ENCODE data around the gene AKAP13.

Gene AKAP13

DNA sequence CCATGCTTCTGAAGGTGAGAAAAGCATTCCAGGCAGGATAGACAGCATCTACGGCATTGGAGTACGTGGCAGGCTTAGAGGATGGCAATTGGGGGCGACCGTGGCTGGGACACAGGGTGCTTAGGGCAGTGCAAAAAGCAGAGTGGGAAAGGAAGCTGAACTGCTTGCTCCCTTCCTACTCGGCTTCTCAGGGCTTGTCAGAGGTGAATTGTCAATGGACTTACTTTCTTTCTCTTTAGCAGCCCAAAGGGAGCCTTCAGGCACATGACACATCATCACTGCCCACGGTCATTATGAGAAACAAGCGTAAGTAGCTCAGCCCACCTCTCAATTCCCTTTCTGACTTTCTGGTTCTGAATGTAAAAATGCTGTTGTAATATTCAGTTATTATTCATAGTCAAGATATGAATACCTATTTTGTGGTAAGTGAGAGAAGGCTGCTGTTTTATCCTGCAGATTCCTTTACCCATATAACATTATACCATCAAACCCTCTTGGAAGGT is 330.0 kb downstream of the AKAP13 start:
- DNase-seq (ENCODE audit: insufficient read length, low spot score): no peak
- no peak for FAIRE-seq

- DNase-seq (ENCODE audit: insufficient read length, low spot score) (no peak), FAIRE-seq (no peak)
These were observed 331.3 kb downstream of the AKAP13 start for GRCh38 chr15:85711580-85712192.

DNA sequence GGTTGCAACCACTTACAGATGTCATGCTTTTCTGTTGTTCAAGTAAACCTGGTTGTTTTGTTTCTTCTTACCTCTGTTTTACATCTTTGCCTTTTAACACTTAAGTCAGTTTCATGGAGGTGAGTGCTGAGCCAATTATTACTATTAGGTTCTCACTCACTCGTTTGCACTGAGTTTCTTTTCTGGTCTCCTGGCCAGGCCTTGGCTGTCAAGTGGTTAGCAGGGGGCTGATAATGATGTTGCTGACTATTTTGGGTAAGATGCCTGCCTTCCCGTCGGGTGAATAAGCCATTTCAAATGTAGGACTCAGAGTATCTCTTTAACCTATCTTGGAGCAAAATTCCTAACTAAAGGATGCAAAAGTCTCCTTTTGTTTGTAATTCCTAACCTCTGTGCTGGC is 335.9 kb downstream of the AKAP13 start:
- DNase-seq (ENCODE audit: insufficient read length, low spot score): no peak
- FAIRE-seq: no peak

DNA sequence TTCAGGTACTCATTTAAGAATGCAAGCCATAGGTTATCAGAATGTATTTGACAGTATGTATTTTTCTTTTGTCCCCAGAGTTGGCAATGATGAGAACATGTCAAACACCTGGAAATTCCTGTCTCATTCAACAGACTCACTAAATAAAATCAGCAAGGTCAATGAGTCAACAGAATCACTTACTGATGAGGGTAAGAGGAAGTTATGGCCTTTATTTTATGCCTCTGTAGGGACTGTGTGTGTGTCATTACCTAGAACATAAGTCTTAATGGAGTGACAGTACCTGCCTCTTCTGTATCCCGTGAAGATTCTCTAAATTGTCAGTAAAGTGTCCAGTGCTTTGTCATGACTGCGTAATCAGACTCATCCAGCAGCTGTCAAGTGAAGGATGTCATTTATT is 336.8 kb downstream of the AKAP13 start:
- FAIRE-seq: peak; percentile 54
- DNase-seq (ENCODE audit: insufficient read length, low spot score): no peak

DNA sequence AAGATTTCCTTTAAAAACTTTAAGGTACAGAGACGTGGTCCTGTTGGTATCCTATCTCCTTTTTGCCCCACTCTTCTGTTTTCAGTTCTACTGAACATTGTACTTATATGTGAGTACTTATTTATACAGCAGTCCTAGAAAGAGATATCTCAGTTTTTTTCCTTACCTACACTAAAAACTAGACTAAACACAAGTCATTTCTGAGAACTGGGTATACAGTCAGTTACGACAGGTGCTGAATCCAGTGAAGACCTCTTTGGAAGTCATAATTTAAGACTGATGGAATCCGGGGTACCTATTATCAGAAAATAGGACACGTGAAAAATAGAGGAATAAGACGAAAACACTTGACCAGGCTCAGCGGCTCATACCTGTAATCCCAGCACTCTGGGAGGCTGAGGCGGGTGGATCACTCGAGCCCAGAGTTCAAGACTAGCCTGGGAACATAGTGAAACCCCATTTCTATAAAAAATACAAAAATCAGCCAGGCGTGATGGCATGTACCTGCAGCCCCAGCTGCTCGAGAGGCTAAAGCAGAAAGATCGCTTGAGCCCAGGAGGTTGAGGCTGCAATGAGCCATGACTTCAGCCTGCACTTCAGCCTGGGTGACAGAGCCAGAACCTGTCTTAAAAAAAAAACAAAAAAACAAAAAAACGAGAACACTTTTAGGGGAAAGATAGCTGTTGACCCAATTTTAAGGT is 338.0 kb downstream of the AKAP13 start:
- FAIRE-seq (no peak), DNase-seq (ENCODE audit: insufficient read length, low spot score) (no peak)

GRCh38 chr15:85718981-85719380 is 338.6 kb downstream of the AKAP13 start:
- DNase-seq (ENCODE audit: insufficient read length, low spot score) (no peak), FAIRE-seq (no peak)

- FAIRE-seq (no peak), DNase-seq (ENCODE audit: insufficient read length, low spot score) (no peak)
These were observed 342.2 kb downstream of the AKAP13 start for GRCh38 chr15:85722374-85723152.

GRCh38 chr15:85723960-85724945 is 343.9 kb downstream of the AKAP13 start:
- FAIRE-seq (no peak), DNase-seq (ENCODE audit: insufficient read length, low spot score) (no peak)

DNA sequence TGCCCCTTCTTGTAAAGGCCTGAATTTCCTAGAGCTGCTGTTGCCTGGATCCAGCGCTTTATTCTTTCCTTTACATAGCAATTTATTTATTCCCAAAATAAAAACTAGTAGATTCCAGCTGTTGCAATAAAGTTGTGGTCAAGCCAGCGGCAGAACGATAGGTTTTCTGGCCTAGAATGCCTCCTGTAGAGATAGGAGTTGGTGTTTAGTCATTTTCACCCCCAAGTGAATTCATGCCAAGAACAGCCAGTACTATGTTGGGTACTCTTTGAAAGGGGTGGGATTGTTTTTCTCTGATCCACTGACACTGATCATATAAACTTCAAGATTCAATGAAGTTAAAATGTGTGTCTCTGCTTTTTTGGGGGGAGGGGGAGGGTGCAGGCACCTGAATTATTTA is 344.6 kb downstream of the AKAP13 start:
- FAIRE-seq (no peak), DNase-seq (ENCODE audit: insufficient read length, low spot score) (no peak)

GRCh38 chr15:85725564-85725963 is 345.2 kb downstream of the AKAP13 start:
- DNase-seq (ENCODE audit: insufficient read length, low spot score): no peak
- FAIRE-seq: no peak

- FAIRE-seq (no peak), DNase-seq (ENCODE audit: insufficient read length, low spot score) (no peak)
These were observed 346.1 kb downstream of the AKAP13 start for GRCh38 chr15:85726454-85726853.

DNA sequence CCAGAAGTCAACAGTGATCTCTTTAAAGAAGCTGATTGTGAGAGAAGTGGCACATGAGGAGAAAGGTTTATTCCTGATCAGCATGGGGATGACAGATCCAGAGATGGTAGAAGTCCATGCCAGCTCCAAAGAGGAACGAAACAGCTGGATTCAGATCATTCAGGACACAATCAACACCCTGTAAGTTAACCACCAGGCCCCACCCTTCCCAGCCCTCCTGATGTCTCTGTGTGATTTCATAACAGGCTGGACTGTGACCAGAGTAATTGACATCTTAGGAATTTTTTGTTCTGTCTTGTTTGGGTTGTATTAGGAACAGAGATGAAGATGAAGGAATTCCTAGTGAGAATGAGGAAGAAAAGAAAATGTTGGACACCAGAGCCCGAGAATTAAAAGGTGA is 346.7 kb downstream of the AKAP13 start:
- no peak for FAIRE-seq
- no peak for DNase-seq (ENCODE audit: insufficient read length, low spot score)

- peak; percentile 76 for FAIRE-seq
- peak; percentile 60 for DNase-seq (ENCODE audit: insufficient read length, low spot score)
These were observed 349.8 kb downstream of the AKAP13 start for GRCh38 chr15:85730001-85730820.

GRCh38 chr15:85733416-85733815 is 353.0 kb downstream of the AKAP13 start:
- DNase-seq (ENCODE audit: insufficient read length, low spot score) (no peak), FAIRE-seq (no peak)

DNA sequence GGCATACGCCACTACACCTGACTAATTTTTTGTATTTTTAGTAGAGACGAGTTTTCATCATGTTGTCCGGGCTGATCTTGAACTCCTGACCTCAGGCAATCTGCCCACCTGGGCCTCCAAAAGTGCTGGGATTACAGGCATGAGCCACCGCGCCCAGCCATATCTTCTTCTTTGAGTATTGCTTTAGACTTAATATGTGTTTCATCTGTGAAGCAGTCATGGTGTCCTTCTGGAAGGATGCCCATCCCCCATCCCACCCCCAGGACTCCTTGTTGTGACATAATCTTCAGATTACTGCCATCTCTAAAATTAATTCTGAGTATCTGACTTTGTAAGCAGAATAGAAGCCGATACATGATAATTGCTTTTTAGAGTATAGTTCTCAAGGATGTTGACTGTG is 356.7 kb downstream of the AKAP13 start:
- DNase-seq (ENCODE audit: insufficient read length, low spot score) (no peak), FAIRE-seq (no peak)

DNA sequence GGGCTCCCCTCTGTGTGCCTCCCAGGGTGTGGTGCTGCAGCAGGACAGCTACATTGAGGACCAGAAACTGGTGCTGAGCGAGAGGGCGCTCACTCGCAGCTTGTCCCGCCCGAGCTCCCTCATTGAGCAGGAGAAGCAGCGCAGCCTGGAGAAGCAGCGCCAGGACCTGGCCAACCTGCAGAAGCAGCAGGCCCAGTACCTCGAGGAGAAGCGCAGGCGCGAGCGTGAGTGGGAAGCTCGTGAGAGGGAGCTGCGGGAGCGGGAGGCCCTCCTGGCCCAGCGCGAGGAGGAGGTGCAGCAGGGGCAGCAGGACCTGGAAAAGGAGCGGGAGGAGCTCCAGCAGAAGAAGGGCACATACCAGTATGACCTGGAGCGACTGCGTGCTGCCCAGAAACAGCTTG is 360.6 kb downstream of the AKAP13 start:
- DNase-seq (ENCODE audit: insufficient read length, low spot score): no peak
- FAIRE-seq: no peak

DNA sequence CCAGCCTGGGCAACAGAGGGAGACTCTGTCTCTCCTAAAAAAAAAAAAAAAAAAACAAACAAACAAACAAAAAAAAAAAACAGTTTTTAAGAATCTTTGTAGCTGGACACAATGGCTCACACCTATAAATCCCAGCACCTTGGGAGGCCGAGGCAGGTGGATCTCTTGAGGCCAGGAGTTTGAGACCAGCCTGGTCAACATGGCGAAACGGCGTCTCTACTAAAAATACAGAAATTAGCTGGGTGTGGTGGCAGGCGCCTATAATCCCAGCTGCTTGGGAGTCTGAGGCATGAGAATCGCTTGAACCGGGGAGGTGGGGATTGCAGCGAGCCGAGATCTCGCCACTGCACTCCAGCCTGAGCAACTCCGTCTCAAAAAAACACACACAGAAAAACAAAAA is 361.3 kb downstream of the AKAP13 start:
- no peak for FAIRE-seq
- DNase-seq (ENCODE audit: insufficient read length, low spot score): no peak

GRCh38 chr15:85742186-85742821 is 361.9 kb downstream of the AKAP13 start:
- FAIRE-seq: no peak
- DNase-seq (ENCODE audit: insufficient read length, low spot score): no peak

DNA sequence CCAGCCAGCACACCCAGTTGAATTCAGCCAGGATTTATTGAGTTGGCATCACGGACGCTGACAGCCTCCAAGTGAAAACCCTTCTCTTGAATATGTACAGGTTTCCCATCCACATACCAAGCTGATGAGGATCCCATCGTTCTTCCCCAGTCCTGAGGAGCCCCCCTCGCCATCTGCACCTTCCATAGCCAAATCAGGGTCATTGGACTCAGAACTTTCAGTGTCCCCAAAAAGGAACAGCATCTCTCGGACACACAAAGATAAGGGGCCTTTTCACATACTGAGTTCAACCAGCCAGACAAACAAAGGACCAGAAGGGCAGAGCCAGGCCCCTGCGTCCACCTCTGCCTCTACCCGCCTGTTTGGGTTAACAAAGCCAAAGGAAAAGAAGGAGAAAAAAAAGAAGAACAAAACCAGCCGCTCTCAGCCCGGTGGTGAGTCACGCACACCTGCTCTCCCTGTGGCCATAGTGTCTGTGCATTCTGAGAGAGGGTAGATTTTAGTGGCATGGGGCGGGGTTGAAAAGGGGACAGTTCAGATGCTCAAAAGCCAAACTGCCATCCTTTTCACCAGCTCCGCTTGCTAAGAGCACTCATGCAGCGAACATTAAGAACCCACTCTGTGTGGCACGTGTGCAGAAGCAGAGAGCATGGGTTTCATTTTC is 363.1 kb downstream of the AKAP13 start:
- FAIRE-seq (no peak), DNase-seq (ENCODE audit: insufficient read length, low spot score) (no peak)

Data from HTR-8/SVneo (cell line).